Fibroblast of the conjunctiva (primary cell): ENCODE results near the gene USP25.
A peak's percentile ranks its signal among the peaks of the same experiment; 100 is the strongest.

Source experiments
- DNase-seq: peaks from one replicate; pipeline ENCODE4 v3.0.0-alpha.2; 2010; ENCODE audit warnings: low read depth

The USP25 gene

DNA sequence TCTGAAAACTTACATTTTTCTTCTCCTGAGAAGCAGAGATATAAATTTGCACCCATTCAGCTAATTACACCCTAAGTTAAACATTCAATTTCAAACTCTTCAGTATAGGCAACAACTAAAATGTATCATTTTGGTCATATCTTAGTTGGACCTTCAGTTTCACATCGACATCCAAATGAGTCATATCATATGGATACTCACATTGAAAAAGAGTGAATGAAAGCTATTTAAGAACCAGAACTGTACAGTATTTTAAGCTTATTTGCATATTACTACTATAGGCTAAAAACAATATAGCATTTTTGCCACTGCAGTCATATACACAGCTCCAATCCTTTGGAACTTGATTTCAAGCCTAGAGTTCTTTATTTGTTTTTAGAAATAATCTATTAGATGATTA, 33.6 kb downstream of the USP25 start:
- no peak for DNase-seq

GRCh38 chr21:15764878-15765277, 35.1 kb downstream of the USP25 start:
- DNase-seq: no peak

- DNase-seq: no peak
These were observed 37.3 kb downstream of the USP25 start for GRCh38 chr21:15766952-15767603.

DNA sequence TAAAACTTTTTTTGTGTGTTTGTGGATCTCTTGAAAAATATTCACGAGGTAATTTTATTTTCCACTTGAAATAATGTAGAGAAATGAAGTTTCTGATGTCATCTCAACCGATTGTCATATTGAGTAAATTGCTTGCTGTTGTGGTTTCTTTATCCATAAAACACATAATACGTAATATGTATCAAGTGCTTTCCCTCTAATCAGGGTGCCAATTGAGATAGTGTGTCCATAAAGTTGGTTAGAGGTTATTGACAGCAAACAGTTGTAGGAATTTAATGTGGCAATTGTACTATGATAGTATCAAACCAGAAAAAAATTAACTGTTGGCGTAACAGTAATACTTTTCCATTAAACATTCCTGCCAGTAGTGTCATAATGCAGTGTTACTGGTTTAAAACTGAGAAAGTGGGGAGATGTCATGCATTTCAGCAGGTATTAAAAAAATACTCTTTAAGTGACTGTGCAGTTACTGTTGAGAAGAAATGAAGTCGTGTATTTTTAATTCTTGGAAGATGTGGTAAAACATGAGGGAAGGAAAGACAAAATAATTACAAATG, 38.3 kb downstream of the USP25 start:
- no peak for DNase-seq

- no peak for DNase-seq
These were observed 39.1 kb downstream of the USP25 start for GRCh38 chr21:15768853-15769252.

- no peak for DNase-seq
These were observed 41.5 kb downstream of the USP25 start for GRCh38 chr21:15771311-15771710.

DNA sequence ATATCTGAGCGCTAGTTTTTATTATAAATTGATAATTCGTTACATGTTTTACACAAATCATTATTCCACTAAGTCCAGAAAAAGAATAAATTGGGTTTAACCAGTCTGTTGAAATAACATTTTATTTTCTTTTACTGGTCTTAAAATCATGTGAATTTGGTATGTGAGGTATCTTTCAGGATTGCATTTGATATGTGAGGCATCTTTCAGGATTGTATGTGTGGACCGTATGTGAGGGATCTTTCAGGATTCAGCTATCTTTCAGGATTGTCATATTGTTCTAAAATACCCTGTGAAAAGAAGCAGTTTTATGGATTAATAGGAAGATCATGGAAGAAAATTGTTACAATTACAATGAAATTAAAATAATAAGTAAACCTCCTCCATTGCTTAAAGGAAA, 42.9 kb downstream of the USP25 start:
- no peak for DNase-seq

DNA sequence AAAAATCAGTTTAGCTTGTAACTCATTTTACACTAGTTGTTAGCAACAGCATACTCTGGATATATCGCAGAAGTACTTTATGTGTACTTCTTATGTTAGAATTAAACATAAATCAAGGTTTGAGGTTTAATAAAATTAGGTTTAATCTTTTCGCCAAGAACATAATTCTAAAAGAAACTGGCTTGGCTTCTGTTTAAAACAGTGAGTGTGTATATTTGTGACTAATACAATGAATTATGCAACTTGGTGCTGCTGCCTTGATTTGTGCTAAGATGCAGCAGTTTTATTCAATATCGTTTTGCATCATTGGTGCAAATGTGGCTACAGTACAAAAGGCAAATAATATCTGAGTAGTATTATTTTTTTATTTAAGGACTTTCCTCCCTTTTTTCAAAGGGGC, 44.8 kb downstream of the USP25 start:
- DNase-seq: peak; percentile 24

DNA sequence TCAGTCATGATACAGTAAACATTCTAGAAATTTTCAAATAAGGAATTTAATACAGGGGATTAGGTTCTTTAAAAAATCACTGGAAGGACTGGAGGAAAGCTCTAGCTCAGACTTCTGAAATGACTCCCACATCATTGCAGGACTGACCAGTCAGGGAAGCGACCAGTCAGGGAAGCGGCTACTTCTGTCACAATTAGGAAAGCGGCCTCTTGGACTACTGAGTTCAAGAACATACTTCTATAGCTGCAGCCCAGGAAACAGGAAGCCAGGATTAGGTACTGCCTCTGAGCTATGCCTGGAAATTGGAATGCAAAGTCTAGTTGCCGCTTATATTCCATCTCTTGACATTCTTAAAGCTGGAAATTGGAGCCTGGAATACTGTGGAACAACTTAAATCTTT, 45.5 kb downstream of the USP25 start:
- no peak for DNase-seq

GRCh38 chr21:15775981-15776380, 46.2 kb downstream of the USP25 start:
- DNase-seq: peak; percentile 44

GRCh38 chr21:15776818-15777217, 47.0 kb downstream of the USP25 start:
- no peak for DNase-seq

- DNase-seq: no peak
These were observed 52.2 kb downstream of the USP25 start for GRCh38 chr21:15781986-15782385.

DNA sequence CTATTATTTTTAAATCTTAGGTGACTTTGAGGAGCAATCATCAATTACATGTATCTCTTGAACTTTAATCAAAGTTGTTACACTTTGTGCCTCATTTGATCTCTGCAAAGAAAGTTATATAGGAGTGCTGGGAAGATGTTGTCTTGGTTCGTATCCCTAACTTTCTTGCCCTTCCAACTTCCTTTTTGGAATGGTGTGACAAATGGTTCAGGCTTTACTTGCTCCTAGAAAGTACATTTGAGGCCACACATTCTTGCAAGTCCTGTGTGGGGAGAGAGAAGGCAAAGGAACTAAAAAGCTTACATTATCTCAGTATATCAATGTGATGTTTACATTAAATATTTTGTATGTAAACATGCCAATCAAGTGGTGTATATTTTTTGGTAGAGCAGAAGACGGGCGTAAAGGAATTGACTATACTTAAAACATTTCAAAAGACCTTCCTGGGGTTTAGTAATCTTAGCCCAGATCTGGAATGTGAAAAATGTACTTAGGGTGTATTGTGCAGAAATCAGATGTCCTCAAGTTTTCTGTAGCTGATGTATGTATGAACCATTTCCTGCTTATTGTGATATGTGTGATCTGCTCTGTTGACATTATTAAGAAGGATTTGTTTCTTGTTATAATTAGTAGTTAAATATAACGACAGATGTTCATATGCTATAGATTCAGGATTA, 59.2 kb downstream of the USP25 start:
- no peak for DNase-seq

- no peak for DNase-seq
These were observed 63.3 kb downstream of the USP25 start for GRCh38 chr21:15793109-15793508.

DNA sequence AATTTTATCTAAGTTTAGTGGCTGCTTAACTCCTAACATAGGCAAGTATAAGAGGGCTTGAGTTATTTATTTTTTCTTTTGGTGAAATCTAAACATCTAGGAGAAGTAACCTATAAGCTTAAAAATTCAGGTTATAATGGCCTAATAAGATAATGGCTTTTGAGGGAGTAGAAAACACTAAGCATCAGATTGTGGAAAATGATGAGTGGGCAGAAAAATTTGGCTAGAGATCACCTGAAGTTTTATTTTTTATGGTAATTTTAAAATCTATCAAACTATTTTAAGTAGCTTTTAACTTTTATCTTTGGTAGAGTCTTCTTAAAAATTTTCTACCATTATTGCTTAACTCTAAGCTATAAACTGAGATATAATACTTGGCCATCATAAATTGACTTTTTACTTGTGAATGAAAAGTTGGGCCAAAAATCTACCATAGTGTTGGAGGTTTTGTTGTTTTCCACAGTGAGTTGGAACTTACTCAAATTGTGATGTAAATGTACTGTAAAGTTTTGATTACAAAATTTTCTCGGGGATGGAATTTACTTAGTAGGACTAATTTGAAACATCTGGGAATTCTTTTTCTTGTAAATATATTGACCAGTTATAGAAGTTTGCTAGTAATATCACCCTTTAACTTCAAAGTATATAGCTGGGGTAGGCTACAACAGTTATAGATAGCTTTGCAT, 63.9 kb downstream of the USP25 start:
- DNase-seq: peak; percentile 29

GRCh38 chr21:15794277-15794912, 64.6 kb downstream of the USP25 start:
- DNase-seq: no peak

DNA sequence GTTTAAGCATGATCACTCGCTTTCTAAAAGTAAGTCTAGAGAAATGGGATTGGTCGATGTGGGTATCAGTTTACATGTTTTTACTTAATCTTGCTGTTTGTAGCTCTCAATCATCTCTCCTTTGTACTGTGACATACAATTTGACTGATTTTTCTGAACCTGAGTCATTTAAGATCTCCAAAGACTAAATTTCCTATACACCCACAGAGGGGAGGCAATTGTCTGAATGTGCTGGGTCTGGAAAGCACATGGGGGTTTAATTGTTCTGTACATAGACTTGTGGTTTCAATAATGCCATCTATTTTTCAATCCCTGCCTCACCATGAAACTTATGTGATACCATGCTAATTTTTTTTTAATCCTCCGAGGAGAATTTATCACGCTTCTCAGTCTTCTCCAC, 65.8 kb downstream of the USP25 start:
- DNase-seq: no peak

DNA sequence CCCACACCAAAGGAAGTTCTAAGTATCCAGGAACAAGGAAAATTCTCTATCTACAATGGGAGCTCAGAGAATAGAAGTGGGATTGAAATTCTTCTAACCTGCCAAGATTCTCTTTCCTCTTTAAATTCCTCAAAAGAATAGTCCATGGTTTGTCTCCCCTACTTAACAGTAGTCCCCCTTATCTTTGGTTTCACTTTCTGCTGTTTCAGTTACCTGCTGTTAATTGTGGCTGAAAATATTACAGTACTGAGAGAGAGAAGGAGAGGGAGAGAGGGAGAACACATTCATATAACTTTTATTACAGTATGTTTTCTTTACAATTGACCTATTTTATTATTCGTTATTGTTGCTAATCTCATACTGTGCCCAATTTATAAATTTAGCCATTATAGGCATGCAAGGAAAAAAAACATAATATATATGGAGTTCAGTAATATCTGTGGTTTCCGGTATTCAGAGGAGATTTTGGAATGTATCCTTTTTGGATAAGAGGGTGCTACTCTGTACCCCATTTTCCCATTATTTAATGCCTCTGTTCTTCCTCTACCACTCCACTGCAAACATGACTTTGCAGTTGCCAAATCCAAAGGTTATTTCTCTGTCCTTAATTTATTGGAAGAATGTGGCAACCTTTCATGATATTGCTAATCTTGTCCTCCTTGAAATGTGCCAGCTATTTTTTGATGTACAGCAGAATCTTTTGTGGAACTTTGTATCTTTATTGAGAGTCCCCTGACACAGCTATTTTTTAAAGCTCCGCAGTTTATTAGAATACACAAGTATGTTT, 68.0 kb downstream of the USP25 start:
- no peak for DNase-seq

- no peak for DNase-seq
These were observed 71.6 kb downstream of the USP25 start for GRCh38 chr21:15801352-15801863.

- no peak for DNase-seq
These were observed 74.6 kb downstream of the USP25 start for GRCh38 chr21:15804247-15805005.

DNA sequence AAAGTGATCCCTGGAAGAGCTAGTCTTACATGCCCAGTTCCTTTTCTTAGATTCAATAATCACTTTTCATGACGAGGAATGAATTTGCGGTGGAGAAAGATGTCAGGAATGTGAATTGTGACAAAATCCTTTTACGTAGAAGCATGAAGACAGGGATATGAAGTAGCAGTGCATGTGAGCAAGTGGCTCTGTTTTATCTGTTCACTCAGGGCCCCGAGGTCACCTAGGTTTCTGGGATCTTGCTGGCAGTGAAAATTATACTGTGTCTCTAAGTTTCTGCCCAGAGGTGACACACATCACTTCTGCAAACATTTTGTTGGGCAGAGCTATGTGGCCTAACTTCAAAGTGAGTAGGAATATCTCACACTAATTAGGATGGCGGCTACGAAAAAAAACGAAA, 79.3 kb downstream of the USP25 start:
- no peak for DNase-seq
